GM12878 (cell line): ENCODE measurements around the gene CTRB1. TPM values are rescaled to one million over a fixed set of nuclear protein-coding genes. Genes with fewer than 3 reads are reported as not detected.
"Not testable (repeated sequence)": the region's sequence is repeated elsewhere in the genome, so short reads cannot be mapped to it uniquely, and the experiment has no call there.

ENCODE experiments used
- ATAC-seq: fragments of 200-7000 bp; cut with Tn5 transposase; 3 replicates; pipeline ENCODE4 v1.9.1; 2020; ENCODE audit warnings: mild to moderate bottlenecking, moderate library complexity
- BruUV-seq: library from RNA; stranded (reverse); fragments of 400-500 nt; replicated peaks from 2 replicates; lab custom pipeline; 2021; lab: Mats Ljungman, UMichigan
- CTCF ChIA-PET: fragments of 300-600 bp; sonication (Branson Sonifier 250); formaldehyde crosslinking; extraction: SDS; loops from one replicate; lab custom pipeline; 2021; ENCODE audit warnings: inconsistent platforms; lab: Yijun Ruan, JAX
- POLR2A ChIA-PET: fragments of 350-600 bp; formaldehyde crosslinking; extraction: SDS; loops from one replicate; lab custom pipeline; 2021; ENCODE audit warnings: inconsistent platforms; lab: Charles Lee
- RAD21 ChIA-PET: fragments of 300-600 bp; sonication (Branson Sonifier 250); formaldehyde crosslinking; loops from one replicate; lab custom pipeline; 2023; ENCODE audit warnings: antibody characterized with exemption; ENCODE audit not compliant: unreplicated experiment; lab: Charles Lee
- SMC1A ChIA-PET: fragments of 300-600 bp; sonication (Branson Sonifier 250); formaldehyde crosslinking; loops from one replicate; lab custom pipeline; 2023; ENCODE audit not compliant: unreplicated experiment, uncharacterized antibody; lab: Charles Lee
- DNase-seq: peaks from one replicate; pipeline ENCODE4 v3.0.0-alpha.2; 2011; ENCODE audit warnings: low read depth, low spot score
- FAIRE-seq: peaks from 3 replicates; lab custom pipeline; 2011; peaks lifted over from hg19 to GRCh38; lab: Jason Lieb, UNC
- H2AFZ ChIP-seq: 2 replicates; pipeline ENCODE4 v1.6.0; 2011; ENCODE audit warnings: low read depth, low read length, control low read depth; ENCODE audit not compliant: control insufficient read depth
- H3K27ac ChIP-seq: 2 replicates; pipeline ENCODE4 v1.5.1; 2011; ENCODE audit warnings: control low read depth; ENCODE audit not compliant: control insufficient read depth, insufficient read depth
- H3K27me3 ChIP-seq, 2 experiments: replicated peaks in 1 of 2; 2 replicates each; pipeline versions ENCODE4 v1.6.0 to v1.6.1; 2011; ENCODE audit warnings: low read length in 1 of 2; ENCODE audit not compliant: control insufficient read depth in 2 of 2, insufficient read depth in 2 of 2
- H3K36me3 ChIP-seq, 2 experiments: 2 replicates each; pipeline ENCODE4 v1.5.1; 2011; ENCODE audit warnings: low read length in 1 of 2; ENCODE audit not compliant: control insufficient read depth in 2 of 2, insufficient read depth in 2 of 2
- H3K4me1 ChIP-seq: 2 replicates; pipeline ENCODE4 v1.6.1; 2011; ENCODE audit warnings: mild to moderate bottlenecking, low read length, moderate library complexity, mixed read lengths; ENCODE audit not compliant: control insufficient read depth, insufficient read depth
- H3K4me2 ChIP-seq: 2 replicates; pipeline ENCODE4 v1.6.0; 2011; ENCODE audit warnings: control low read depth; ENCODE audit not compliant: control insufficient read depth, insufficient read depth
- H3K4me3 ChIP-seq: fragments of 200-600 bp; sonication (generic); 2 replicates; pipeline ENCODE4 v1.5.1; 2016
- H3K79me2 ChIP-seq: 2 replicates; pipeline ENCODE4 v1.6.0; 2011; ENCODE audit warnings: low read length; ENCODE audit not compliant: control insufficient read depth, insufficient read depth
- H3K9ac ChIP-seq: 2 replicates; pipeline ENCODE4 v1.8.0; 2011; ENCODE audit warnings: low read length, control low read depth, mixed read lengths; ENCODE audit not compliant: control insufficient read depth, insufficient read depth
- H3K9me3 ChIP-seq: replicated peaks from 3 replicates; pipeline ENCODE4 v1.5.1; 2011; ENCODE audit warnings: mild to moderate bottlenecking, low read length; ENCODE audit not compliant: control insufficient read depth, insufficient read depth
- H4K20me1 ChIP-seq: 2 replicates; pipeline ENCODE4 v1.6.0; 2011; ENCODE audit not compliant: control insufficient read depth, insufficient read depth
- FOS ChIP-seq: IDR thresholded peaks from 3 replicates; pipeline ENCODE4 v1.6.1; 2011; ENCODE audit warnings: borderline replicate concordance; ENCODE audit not compliant: insufficient read length; ENCODE audit errors: extremely low read depth
- HCFC1 ChIP-seq: fragments of 150-350 bp; IDR thresholded peaks from 2 replicates; pipeline ENCODE4 v1.6.1; 2014; ENCODE audit warnings: low read length
- IKZF1 ChIP-seq: fragments of 450-650 bp; conservative IDR thresholded peaks from 2 replicates; pipeline ENCODE4 v1.6.1; 2017; ENCODE audit warnings: antibody characterized with exemption, mild to moderate bottlenecking
- MTA2 ChIP-seq: fragments of 450-650 bp; IDR thresholded peaks from 2 replicates; pipeline ENCODE4 v1.6.1; 2016; ENCODE audit warnings: low read depth, mild to moderate bottlenecking, moderate library complexity
- SMARCA5 ChIP-seq: fragments of 450-650 bp; IDR thresholded peaks from 2 replicates; pipeline ENCODE4 v1.6.1; 2017; ENCODE audit warnings: mild to moderate bottlenecking
- STAT1 ChIP-seq: fragments of 450-650 bp; conservative IDR thresholded peaks from 2 replicates; pipeline ENCODE4 v1.6.1; 2014; ENCODE audit warnings: antibody characterized with exemption, mild to moderate bottlenecking
- STAT3 ChIP-seq: IDR thresholded peaks from 2 replicates; pipeline ENCODE4 v1.6.1; 2011; ENCODE audit warnings: low read depth, low read length, improper control_type of control experiment
- SUPT20H ChIP-seq: IDR thresholded peaks from 2 replicates; pipeline ENCODE4 v1.6.1; 2011; ENCODE audit warnings: low read depth, mild to moderate bottlenecking, low read length, moderate library complexity, borderline replicate concordance; ENCODE audit not compliant: control insufficient read depth
- TCF3 ChIP-seq: IDR thresholded peaks from 2 replicates; pipeline ENCODE4 v1.6.1; 2012; ENCODE audit warnings: low read depth, mild to moderate bottlenecking, low read length, borderline replicate concordance; ENCODE audit not compliant: insufficient read depth
- WGBS: methylation state at CpG from one replicate; pipeline ENCODE4 v1.1.6; 2016; ENCODE audit warnings: low lambda C conversion rate; ENCODE audit not compliant: insufficient replicate concordance, insufficient coverage; ENCODE audit errors: missing lambda C conversion rate; 5-methylcytosine and 5-hydroxymethylcytosine counted together
- in situ Hi-C: fragments of 300-500 bp; cut with MboI; formaldehyde crosslinking; loops from 9 replicates; pipeline ENCODE4 v1.14.3; 2018; ENCODE audit warnings: mixed read lengths
- intact Hi-C: fragments of 100-400 bp; cut with micrococcal nuclease; formaldehyde crosslinking; loops from one replicate; pipeline ENCODE4 v1.14.2; 2022; ENCODE audit not compliant: unreplicated experiment
- polyA plus RNA-seq, 11 experiments: library from polyadenylated mRNA; depleted of rRNA in 4 of 11; unstranded in 6 of 11; stranded (reverse) in 5 of 11; fragments of >200 nt; fragmentation: Nextera tagmentation in 4 of 11; fragmentation: Illumina TruSeq in 1 of 11; extraction: Ambion mirVana in 4 of 11; extraction: Trizol in 1 of 11; gene quantifications; 1 replicate in 1 of 11; 2 replicates in 10 of 11; pipeline versions ENCODE4 v1.2.1 to v1.2.3, GENCODE V29; 2011 to 2016; ENCODE audit warnings: inconsistent platforms in 2 of 11, missing spikeins in 2 of 11, low read depth in 1 of 11
- total RNA-seq, 4 experiments: library from RNA; depleted of rRNA in 3 of 4; stranded (reverse); fragments of >200 nt in 3 of 4; fragmentation: Illumina TruSeq in 1 of 4; extraction: Trizol in 1 of 4; gene quantifications; 2 replicates each; pipeline versions ENCODE4 v1.2.1 to v1.2.3, GENCODE V29; 2013 to 2021
- TF ChIP-seq, protein P1 (sequence below): fragments of 450-650 bp; IDR thresholded peaks from 2 replicates; pipeline ENCODE4 v1.6.1; 2018; ENCODE audit warnings: mild to moderate bottlenecking, low read depth, moderate library complexity; ENCODE audit not compliant: partially characterized antibody

CTRB1 gene
- total and polyA plus RNA-seq, 10 of the 15 experiments (the other 5 are each of a cell fraction or from before 2014, with no cell fraction given): 0.28 to 4.4 TPM; not detected in 8

DNA sequence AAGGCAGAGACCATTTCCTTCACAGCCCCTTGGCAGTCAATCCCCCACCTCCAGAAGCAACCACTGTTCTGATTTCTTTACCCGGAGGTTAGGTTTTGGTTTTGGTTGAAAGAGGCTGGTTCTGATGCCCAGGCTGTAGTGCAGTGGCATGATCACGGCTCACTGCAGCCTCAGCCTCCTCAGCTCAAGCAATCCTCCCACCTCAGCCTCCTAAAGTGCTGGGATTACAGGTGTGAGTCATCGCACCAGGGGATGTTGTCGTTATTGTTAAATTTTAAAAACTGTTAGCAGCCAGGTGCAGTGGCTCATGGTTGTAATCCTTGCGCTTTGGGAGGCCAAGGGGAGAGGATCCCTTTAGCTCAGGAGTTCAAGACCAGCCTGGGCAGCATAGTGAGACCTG, 8.8 kb upstream of the CTRB1 start:
- ChIA-PET POLR2A (no interaction called here), RAD21 (no interaction called here)
- H3K36me3 ChIP-seq: no peaks in the 10 kb centered on the region
- no peak overlapping the region for H3K4me2 ChIP-seq
- DNase-seq (no peak), ATAC-seq (no peak)
- no peaks in the 10 kb centered on the region for H3K79me2 ChIP-seq
- no peaks in the 10 kb centered on the region for H3K9me3 ChIP-seq
- TF ChIP-seq, protein P1, sequence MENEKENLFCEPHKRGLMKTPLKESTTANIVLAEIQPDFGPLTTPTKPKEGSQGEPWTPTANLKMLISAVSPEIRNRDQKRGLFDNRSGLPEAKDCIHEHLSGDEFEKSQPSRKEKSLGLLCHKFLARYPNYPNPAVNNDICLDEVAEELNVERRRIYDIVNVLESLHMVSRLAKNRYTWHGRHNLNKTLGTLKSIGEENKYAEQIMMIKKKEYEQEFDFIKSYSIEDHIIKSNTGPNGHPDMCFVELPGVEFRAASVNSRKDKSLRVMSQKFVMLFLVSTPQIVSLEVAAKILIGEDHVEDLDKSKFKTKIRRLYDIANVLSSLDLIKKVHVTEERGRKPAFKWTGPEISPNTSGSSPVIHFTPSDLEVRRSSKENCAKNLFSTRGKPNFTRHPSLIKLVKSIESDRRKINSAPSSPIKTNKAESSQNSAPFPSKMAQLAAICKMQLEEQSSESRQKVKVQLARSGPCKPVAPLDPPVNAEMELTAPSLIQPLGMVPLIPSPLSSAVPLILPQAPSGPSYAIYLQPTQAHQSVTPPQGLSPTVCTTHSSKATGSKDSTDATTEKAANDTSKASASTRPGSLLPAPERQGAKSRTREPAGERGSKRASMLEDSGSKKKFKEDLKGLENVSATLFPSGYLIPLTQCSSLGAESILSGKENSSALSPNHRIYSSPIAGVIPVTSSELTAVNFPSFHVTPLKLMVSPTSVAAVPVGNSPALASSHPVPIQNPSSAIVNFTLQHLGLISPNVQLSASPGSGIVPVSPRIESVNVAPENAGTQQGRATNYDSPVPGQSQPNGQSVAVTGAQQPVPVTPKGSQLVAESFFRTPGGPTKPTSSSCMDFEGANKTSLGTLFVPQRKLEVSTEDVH: no peak
- TF ChIP-seq SMARCA5 (no peak), HCFC1 (no peak), STAT3 (no peak), FOS (no peak), SUPT20H (no peak), IKZF1 (no peak), MTA2 (no peak), TCF3 (no peak), STAT1 (no peak)
- TF ChIP-seq, all 136 proteins: peak for 0
- in situ Hi-C loops (loop anchor here (10.0 kb wide), 1 partner anchor 555 kb away; no protein-coding TSS in a partner anchor), intact Hi-C loops (no loop called here)
- 57% methylated on average over 5 of the region's 5 CpGs for WGBS
- SMC1A ChIA-PET: no interaction called here
- Histone ChIP-seq H4K20me1 (no peaks in the 10 kb centered on the region), H3K27ac (no peak overlapping the region), H2AFZ (no peak overlapping the region), H3K9ac (no peak overlapping the region), H3K27me3 (no peaks in the 10 kb centered on the region), H3K4me3 (no peak overlapping the region), H3K4me1 (peaks cover 5% of the 10 kb centered on the region)
- no peak for FAIRE-seq
- CTCF ChIA-PET: interaction anchor here (1.5 to 1.6 kb wide), 2 partner anchors 10 to 147 kb away, joined by 3 to 8 read pairs; no protein-coding TSS in a partner anchor
- BruUV-seq: no TSS peak

DNA sequence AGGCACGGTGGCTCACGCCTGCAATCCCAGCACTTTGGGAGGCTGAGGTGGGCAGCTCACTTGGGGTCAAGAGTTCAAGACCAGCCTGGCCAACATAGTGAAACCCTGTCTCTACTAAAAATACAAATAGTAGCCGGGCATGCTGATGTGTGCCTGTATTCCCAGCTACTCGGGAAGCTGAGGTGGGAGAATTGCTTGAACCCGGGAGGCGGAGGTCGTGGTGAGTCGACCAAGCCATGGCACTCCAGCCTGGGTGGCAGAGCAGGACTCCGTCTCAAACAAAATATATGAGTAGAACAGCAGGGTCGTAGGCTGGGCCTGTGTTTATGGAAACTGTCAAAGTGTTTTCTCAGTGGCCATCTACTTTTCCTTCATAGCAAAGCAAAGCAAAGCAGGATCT, 7.5 kb upstream of the CTRB1 start:
- WGBS: 55% methylated on average over 10 of the region's 10 CpGs
- POLR2A ChIA-PET, H2AFZ ChIP-seq, H3K79me2 ChIP-seq, RAD21 ChIA-PET, H3K9me3 ChIP-seq, H3K36me3 ChIP-seq, FAIRE-seq, H4K20me1 ChIP-seq, H3K9ac ChIP-seq, BruUV-seq, ATAC-seq, H3K4me3 ChIP-seq, intact Hi-C loops, H3K4me1 ChIP-seq, H3K27me3 ChIP-seq, H3K27ac ChIP-seq, H3K4me2 ChIP-seq, DNase-seq: not testable (repeated sequence)
- SMC1A ChIA-PET: interaction anchor here (0.6 kb wide), 1 partner anchor 1846 kb away, joined by 4 read pairs; no protein-coding TSS in a partner anchor
- in situ Hi-C loops: loop anchor here (10.0 kb wide), 1 partner anchor 554 kb away; no protein-coding TSS in a partner anchor
- CTCF ChIA-PET: interaction anchor here (1.0 to 1.3 kb wide), 2 partner anchors 22 to 191 kb away, joined by 3 read pairs; no protein-coding TSS in a partner anchor
